Measurements from ENCODE around the gene ENG.

- TF ChIP-seq TAF1 (IDR thresholded peaks at IDR 0.05; ENCODE audit: borderline replicate concordance, low read depth, low read length) (no peak), POLR2A (IDR thresholded peaks at IDR 0.05; ENCODE audit: low read depth, low read length) (no peak), POLR2AphosphoS5 (IDR thresholded peaks at IDR 0.05; ENCODE audit: low read depth, low read length) (no peak)
Observed at GRCh38 chr9:127837346-127837745, 17.1 kb downstream of the ENG start.
